ENCODE measurements around the gene SMAD3. TPM values are rescaled to one million over a fixed set of nuclear protein-coding genes. Genes with fewer than 3 reads are reported as not detected.

Gene SMAD3
- total RNA-seq, 2 donors from 2014 or later = 30.6 to 45.4 TPM

DNA sequence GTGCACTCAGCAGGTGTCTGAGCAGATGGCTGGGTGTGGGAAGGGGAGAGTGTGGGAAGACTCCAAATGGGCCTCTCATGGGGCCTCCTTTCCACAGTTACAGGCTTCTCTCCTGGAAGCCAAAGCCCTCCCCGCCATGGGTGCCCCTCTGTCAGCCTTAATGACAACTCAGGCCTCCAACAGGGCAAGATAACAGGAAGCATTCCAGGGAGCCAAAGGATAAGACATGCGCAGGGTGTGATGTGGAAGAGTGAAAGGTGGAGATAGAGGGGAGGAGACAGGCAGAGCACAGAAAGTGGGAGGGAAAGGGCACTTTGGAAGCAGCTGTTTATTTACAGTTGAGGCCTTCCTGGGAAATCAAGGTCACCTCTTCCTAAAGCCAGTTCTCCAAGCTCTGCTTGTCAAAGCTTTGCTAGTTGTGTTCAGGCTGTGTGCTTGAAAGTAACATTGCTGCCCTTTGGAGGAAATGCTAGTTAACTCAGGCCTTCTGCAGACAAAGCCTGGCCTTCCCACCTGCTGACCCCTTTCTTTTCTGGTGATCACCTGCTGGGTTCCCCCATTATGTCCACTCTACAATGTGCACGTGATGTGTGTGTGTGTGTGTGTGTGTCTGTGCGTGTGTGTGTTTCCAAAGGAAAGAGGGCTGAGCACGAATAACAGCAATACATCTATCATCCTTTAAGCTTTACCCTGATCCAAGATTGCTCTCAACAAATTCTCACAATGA is 35.2 kb upstream of the SMAD3 start:
- no peak overlapping the region for H3K27ac ChIP-seq
- 94% methylated on average over 5 of the region's 5 CpGs for WGBS
- intact Hi-C loops (cut with DNase I) = no loop called here
- no peaks in the 10 kb centered on the region for H3K9me3 ChIP-seq
- DNase-seq (ENCODE audit: low spot score) = no peak
- peaks cover 2% of the 10 kb centered on the region for H3K4me1 ChIP-seq (replicated peaks)
- TF ChIP-seq POLR2AphosphoS5 (IDR thresholded peaks at IDR 0.05) (no peak), POLR2A (IDR thresholded peaks at IDR 0.05) (no peak)
- TF ChIP-seq, protein P1, sequence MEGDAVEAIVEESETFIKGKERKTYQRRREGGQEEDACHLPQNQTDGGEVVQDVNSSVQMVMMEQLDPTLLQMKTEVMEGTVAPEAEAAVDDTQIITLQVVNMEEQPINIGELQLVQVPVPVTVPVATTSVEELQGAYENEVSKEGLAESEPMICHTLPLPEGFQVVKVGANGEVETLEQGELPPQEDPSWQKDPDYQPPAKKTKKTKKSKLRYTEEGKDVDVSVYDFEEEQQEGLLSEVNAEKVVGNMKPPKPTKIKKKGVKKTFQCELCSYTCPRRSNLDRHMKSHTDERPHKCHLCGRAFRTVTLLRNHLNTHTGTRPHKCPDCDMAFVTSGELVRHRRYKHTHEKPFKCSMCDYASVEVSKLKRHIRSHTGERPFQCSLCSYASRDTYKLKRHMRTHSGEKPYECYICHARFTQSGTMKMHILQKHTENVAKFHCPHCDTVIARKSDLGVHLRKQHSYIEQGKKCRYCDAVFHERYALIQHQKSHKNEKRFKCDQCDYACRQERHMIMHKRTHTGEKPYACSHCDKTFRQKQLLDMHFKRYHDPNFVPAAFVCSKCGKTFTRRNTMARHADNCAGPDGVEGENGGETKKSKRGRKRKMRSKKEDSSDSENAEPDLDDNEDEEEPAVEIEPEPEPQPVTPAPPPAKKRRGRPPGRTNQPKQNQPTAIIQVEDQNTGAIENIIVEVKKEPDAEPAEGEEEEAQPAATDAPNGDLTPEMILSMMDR (IDR thresholded peaks at IDR 0.05) = no peak
- H3K4me3 ChIP-seq = no peak overlapping the region
- H3K36me3 ChIP-seq = no peaks in the 10 kb centered on the region
- H3K27me3 ChIP-seq (replicated peaks; ENCODE audit: insufficient read depth) = no peaks in the 10 kb centered on the region

DNA sequence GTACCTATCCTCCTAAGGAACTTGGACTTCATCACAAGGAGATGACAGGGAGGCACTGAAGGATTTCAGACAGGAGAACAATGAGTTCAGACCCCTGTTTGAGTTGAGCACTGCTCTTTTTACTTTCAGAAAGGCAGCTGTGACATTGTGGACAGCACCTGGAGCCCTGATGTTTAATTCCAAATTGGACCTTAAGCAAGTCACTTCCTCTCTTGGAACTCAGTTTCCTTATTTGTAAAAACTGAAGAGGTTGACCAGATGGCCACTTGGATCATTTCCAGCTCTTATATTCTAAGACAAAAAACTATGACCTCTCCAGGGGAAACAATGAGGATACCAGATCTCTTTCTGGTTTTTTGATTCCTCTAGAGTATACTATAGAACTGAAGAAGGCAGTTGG is 34.1 kb upstream of the SMAD3 start:
- intact Hi-C loops (cut with DNase I) = no loop called here
- H3K36me3 ChIP-seq = no peaks in the 10 kb centered on the region
- DNase-seq (ENCODE audit: low spot score) = no peak
- H3K9me3 ChIP-seq = no peaks in the 10 kb centered on the region
- H3K4me3 ChIP-seq = no peak overlapping the region
- H3K27me3 ChIP-seq (replicated peaks; ENCODE audit: insufficient read depth) = no peaks in the 10 kb centered on the region
- no peak overlapping the region for H3K27ac ChIP-seq
- TF ChIP-seq POLR2AphosphoS5 (IDR thresholded peaks at IDR 0.05) = no peak
- TF ChIP-seq, protein P1 (IDR thresholded peaks at IDR 0.05) = no peak
- no peak for TF ChIP-seq POLR2A (IDR thresholded peaks at IDR 0.05)
- H3K4me1 ChIP-seq (replicated peaks) = peaks cover 2% of the 10 kb centered on the region

DNA sequence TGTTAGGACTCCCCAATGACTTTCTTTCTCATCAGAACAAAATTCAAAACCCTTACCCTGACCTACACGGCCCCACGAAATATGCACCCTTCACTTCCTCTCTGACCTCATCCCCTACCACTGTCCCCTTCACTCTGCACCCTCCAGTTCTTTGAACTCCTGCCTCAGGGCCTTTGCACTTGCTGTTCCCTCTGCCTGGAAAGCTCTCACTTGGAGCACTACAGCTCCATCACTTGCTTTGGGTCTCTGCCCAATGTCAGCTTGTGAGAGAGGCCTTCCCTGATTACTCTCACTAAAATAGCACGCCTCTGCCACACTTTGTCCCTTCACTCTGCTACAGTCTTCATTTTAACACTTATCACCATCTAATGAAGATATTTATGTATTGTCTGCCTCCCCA is 32.8 kb upstream of the SMAD3 start:
- no peak for TF ChIP-seq POLR2AphosphoS5 (IDR thresholded peaks at IDR 0.05)
- TF ChIP-seq POLR2A (IDR thresholded peaks at IDR 0.05) = no peak
- TF ChIP-seq, protein P1 (IDR thresholded peaks at IDR 0.05) = no peak

DNA sequence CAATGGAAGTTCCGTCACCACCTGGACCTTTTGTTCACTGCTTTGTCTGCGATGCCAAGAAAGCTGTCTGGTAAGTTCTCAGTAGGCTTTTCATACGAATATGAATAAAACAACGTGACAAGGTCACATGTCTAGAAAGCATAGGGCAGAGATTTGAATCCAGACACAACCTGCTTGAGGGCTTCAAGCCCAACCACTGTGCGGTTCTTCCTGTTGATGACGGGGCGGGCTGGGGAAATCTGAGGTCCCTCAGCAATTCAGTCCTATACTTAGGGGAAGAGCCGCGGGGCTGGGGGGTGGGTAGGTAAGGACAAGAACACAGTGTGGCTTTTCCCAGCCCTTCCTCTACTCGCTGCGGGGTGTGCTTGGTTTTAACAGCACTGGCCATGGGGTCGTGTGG is 32.4 kb upstream of the SMAD3 start:
- no peaks in the 10 kb centered on the region for H3K9me3 ChIP-seq
- no peak for TF ChIP-seq POLR2A (IDR thresholded peaks at IDR 0.05)
- no peak for TF ChIP-seq POLR2AphosphoS5 (IDR thresholded peaks at IDR 0.05)
- TF ChIP-seq, protein P1 (IDR thresholded peaks at IDR 0.05) = no peak
- peaks cover 2% of the 10 kb centered on the region for H3K4me1 ChIP-seq (replicated peaks)
- 58% methylated on average over 12 of the region's 12 CpGs for WGBS
- intact Hi-C loops (cut with DNase I) = no loop called here
- H3K27me3 ChIP-seq (replicated peaks; ENCODE audit: insufficient read depth) = no peaks in the 10 kb centered on the region
- H3K4me3 ChIP-seq = no peak overlapping the region
- no peaks in the 10 kb centered on the region for H3K36me3 ChIP-seq
- DNase-seq (ENCODE audit: low spot score) = no peak
- H3K27ac ChIP-seq = no peak overlapping the region

More for the DNA sequence above, 32.8 kb upstream of the SMAD3 start:
- no peak for DNase-seq (ENCODE audit: low spot score)
- Histone ChIP-seq H3K4me3 (no peak overlapping the region), H3K4me1 (replicated peaks) (peaks cover 2% of the 10 kb centered on the region), H3K9me3 (no peaks in the 10 kb centered on the region), H3K36me3 (no peaks in the 10 kb centered on the region), H3K27ac (no peak overlapping the region), H3K27me3 (replicated peaks; ENCODE audit: insufficient read depth) (no peaks in the 10 kb centered on the region)
- WGBS = 89% methylated on average over 3 of the region's 3 CpGs
- intact Hi-C loops (cut with DNase I) = no loop called here

DNA sequence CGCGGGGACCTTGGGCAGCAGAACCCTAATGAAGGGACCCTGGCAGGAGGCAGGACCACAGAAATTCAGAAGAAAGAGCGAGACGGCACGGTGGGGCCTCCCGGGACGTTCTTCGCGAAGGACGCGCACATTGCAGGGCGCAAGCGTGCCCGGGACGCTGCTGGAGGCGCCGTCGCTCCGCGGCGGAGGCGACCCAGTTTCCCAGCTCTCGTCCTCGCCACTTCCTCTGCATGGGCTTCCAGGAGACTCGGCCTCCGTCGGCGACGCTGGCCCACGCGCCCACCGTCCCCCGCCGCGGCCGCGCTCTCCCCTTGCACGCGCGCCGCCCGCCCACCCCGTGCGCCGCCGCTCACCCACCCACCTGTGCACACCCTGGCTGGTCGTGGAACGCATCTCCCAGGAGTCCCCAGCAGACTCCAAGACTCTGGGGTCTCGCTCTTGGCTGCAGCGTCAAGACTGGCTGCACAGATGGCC is 31.8 kb upstream of the SMAD3 start:
- Histone ChIP-seq H3K4me1 (replicated peaks) (peaks cover 2% of the 10 kb centered on the region), H3K4me3 (peak overlapping the region in 1 of 2 donors; percentile 24), H3K36me3 (no peaks in the 10 kb centered on the region), H3K27me3 (replicated peaks; ENCODE audit: insufficient read depth) (no peaks in the 10 kb centered on the region), H3K9me3 (no peaks in the 10 kb centered on the region), H3K27ac (no peak overlapping the region)
- TF ChIP-seq, protein P1 (IDR thresholded peaks at IDR 0.05) = no peak
- TF ChIP-seq POLR2AphosphoS5 (IDR thresholded peaks at IDR 0.05) (no peak), POLR2A (IDR thresholded peaks at IDR 0.05) (no peak)
- intact Hi-C loops (cut with DNase I) = no loop called here
- 3% methylated on average over 45 of the region's 50 CpGs for WGBS
- DNase-seq (ENCODE audit: low spot score) = no peak

All from prostate gland (tissue), 2 donors.